OCI-M2 (cell line): ENCODE measurements around the gene SMCHD1.
"Not testable (repeated sequence)": the region's sequence is repeated elsewhere in the genome, so short reads cannot be mapped to it uniquely, and the experiment has no call there.

Source experiments
- DNase-seq: peaks from one replicate; lab custom pipeline; 2025; ENCODE audit not compliant: unreplicated experiment; lab: John Stamatoyannopoulos, UW

SMCHD1 gene

GRCh38 chr18:2814928-2815327 lies 159.4 kb downstream of the SMCHD1 start:
- no peak for DNase-seq

GRCh38 chr18:2818281-2818680 lies 162.8 kb downstream of the SMCHD1 start:
- DNase-seq: no peak

- no peak for DNase-seq
Observed at GRCh38 chr18:2821695-2822094, 166.2 kb downstream of the SMCHD1 start.

- no peak for DNase-seq
Observed at GRCh38 chr18:2822213-2822921, 166.8 kb downstream of the SMCHD1 start.

- no peak for DNase-seq
Observed at GRCh38 chr18:2823202-2823601, 167.7 kb downstream of the SMCHD1 start.

GRCh38 chr18:2823966-2824365 lies 168.4 kb downstream of the SMCHD1 start:
- no peak for DNase-seq

- DNase-seq: no peak
Observed at GRCh38 chr18:2824865-2825264, 169.3 kb downstream of the SMCHD1 start.

- DNase-seq: no peak
Observed at GRCh38 chr18:2825613-2826175, 170.2 kb downstream of the SMCHD1 start.

GRCh38 chr18:2826581-2826980 lies 171.1 kb downstream of the SMCHD1 start:
- DNase-seq: no peak

GRCh38 chr18:2827061-2827460 lies 171.5 kb downstream of the SMCHD1 start:
- DNase-seq: no peak

GRCh38 chr18:2836118-2836517 lies 180.6 kb downstream of the SMCHD1 start:
- not testable (repeated sequence) for DNase-seq

- not testable (repeated sequence) for DNase-seq
Observed at GRCh38 chr18:2837290-2837689, 181.8 kb downstream of the SMCHD1 start.

- DNase-seq: no peak
Observed at GRCh38 chr18:2839202-2839601, 183.7 kb downstream of the SMCHD1 start.

- DNase-seq: no peak
Observed at GRCh38 chr18:2840521-2840920, 185.0 kb downstream of the SMCHD1 start.

- no peak for DNase-seq
Observed at GRCh38 chr18:2843146-2843545, 187.6 kb downstream of the SMCHD1 start.

- DNase-seq: no peak
Observed at GRCh38 chr18:2845172-2845571, 189.6 kb downstream of the SMCHD1 start.

- no peak for DNase-seq
Observed at GRCh38 chr18:2846636-2847316, 191.2 kb downstream of the SMCHD1 start, which contains the start of gene EMILIN2. TSS of gene EMILIN2 (plus strand) at chr18:2847006. CDS start at chr18:2847189, 183 bp downstream.

- DNase-seq: no peak
Observed at GRCh38 chr18:2847317-2848246, 192.1 kb downstream of the SMCHD1 start.

- no peak for DNase-seq
Observed at GRCh38 chr18:2848247-2849246, 193.0 kb downstream of the SMCHD1 start.

- DNase-seq: no peak
Observed at GRCh38 chr18:2850816-2851215, 195.3 kb downstream of the SMCHD1 start.
